Endothelial cell of umbilical vein (primary cell): ENCODE measurements around the gene POLR2C. TPM values are rescaled to one million over a fixed set of nuclear protein-coding genes. Genes with fewer than 3 reads are reported as not detected.

Experiments
- BruUV-seq: library from RNA; stranded (reverse); fragments of 400-500 nt; replicated peaks from 2 replicates; lab custom pipeline; 2021; lab: Mats Ljungman, UMichigan
- CTCF ChIA-PET: fragments of 300-600, 350-600 bp; sonication (Branson Sonifier 250); formaldehyde crosslinking; loops from one replicate; lab custom pipeline; 2021; ENCODE audit warnings: antibody characterized with exemption, inconsistent platforms; lab: Charles Lee
- POLR2A ChIA-PET: fragments of 300-600, 350-600 bp; sonication (Branson Sonifier 250); formaldehyde crosslinking; loops from one replicate; lab custom pipeline; 2021; ENCODE audit warnings: antibody characterized with exemption, inconsistent platforms; lab: Charles Lee
- DNase-seq: peaks from one replicate; pipeline ENCODE4 v3.0.0-alpha.2; 2011; ENCODE audit warnings: low read depth, low spot score
- FAIRE-seq: peaks from 2 replicates; lab custom pipeline; 2011; peaks lifted over from hg19 to GRCh38; lab: Jason Lieb, UNC
- H2AFZ ChIP-seq: 2 replicates; pipeline ENCODE4 v1.6.0; 2012; ENCODE audit warnings: low read depth, low read length, control low read depth, inconsistent platforms
- H3K27ac ChIP-seq: 2 replicates; pipeline ENCODE4 v1.5.1; 2011; ENCODE audit warnings: low read depth, mild to moderate bottlenecking, control low read depth, low read length, moderate library complexity; ENCODE audit not compliant: insufficient read depth
- H3K27me3 ChIP-seq, 2 experiments: 2 replicates each; pipeline versions ENCODE4 v1.6.0 to v1.6.1; 2011; ENCODE audit warnings: low read length in 2 of 2, mixed read lengths in 1 of 2; ENCODE audit not compliant: control insufficient read depth in 2 of 2, insufficient read depth in 2 of 2
- H3K36me3 ChIP-seq, 2 experiments: 2 replicates in 1 of 2; 3 replicates in 1 of 2; pipeline ENCODE4 v1.5.1; 2011; ENCODE audit warnings: low read length in 2 of 2, mild to moderate bottlenecking in 1 of 2, moderate library complexity in 1 of 2; ENCODE audit not compliant: control insufficient read depth in 2 of 2, insufficient read depth in 2 of 2; ENCODE audit errors: extremely low read depth in 1 of 2
- H3K4me1 ChIP-seq: 3 replicates; pipeline ENCODE4 v1.5.1; 2011; ENCODE audit warnings: mild to moderate bottlenecking, low read length; ENCODE audit not compliant: control insufficient read depth, insufficient read depth; ENCODE audit errors: extremely low read depth
- H3K4me2 ChIP-seq: 2 replicates; pipeline ENCODE4 v1.6.1; 2011; ENCODE audit warnings: low read length, control low read depth, mixed read lengths; ENCODE audit not compliant: insufficient read depth
- H3K4me3 ChIP-seq, 3 experiments: fragments of 200-600 bp in 1 of 3; sonication (generic), shearing (Covaris generic) in 1 of 3; replicated peaks in 1 of 3; 2 replicates each; pipeline ENCODE4 v1.5.1; 2011 to 2016; ENCODE audit warnings: control low read depth in 3 of 3, low read length in 3 of 3, mild to moderate bottlenecking in 2 of 3, inconsistent platforms in 1 of 3, low read depth in 1 of 3, moderate library complexity in 1 of 3; ENCODE audit not compliant: insufficient read depth in 1 of 3
- H3K79me2 ChIP-seq: 2 replicates; pipeline ENCODE4 v1.6.0; 2012; ENCODE audit warnings: low read length, inconsistent platforms; ENCODE audit not compliant: control insufficient read depth, insufficient read depth
- H3K9ac ChIP-seq: replicated peaks from 2 replicates; pipeline ENCODE3; 2011; ENCODE audit warnings: low read length, control low read depth; ENCODE audit not compliant: insufficient read depth; ENCODE audit errors: extremely low read depth
- H3K9me1 ChIP-seq: replicated peaks from 3 replicates; pipeline ENCODE4 v1.6.0; 2011; ENCODE audit warnings: mild to moderate bottlenecking, low read length; ENCODE audit not compliant: control insufficient read depth, insufficient read depth; ENCODE audit errors: extremely low read depth
- H3K9me3 ChIP-seq: replicated peaks from 2 replicates; pipeline ENCODE4 v1.5.1; 2012; ENCODE audit warnings: low read length, inconsistent platforms; ENCODE audit not compliant: control insufficient read depth, insufficient read depth
- H4K20me1 ChIP-seq: replicated peaks from 2 replicates; pipeline ENCODE3; 2011; ENCODE audit warnings: mild to moderate bottlenecking, low read length; ENCODE audit not compliant: control insufficient read depth, insufficient read depth; ENCODE audit errors: extremely low read depth
- CTCF ChIP-seq, 2 donors: IDR thresholded peaks; 1 replicate in 1 of 2; 2 replicates in 1 of 2; pipeline ENCODE4 v1.5.1; 2011; ENCODE audit warnings: low read length in 2 of 2, mild to moderate bottlenecking in 2 of 2, moderate library complexity in 2 of 2, control low read depth in 1 of 2, inconsistent platforms in 1 of 2, low read depth in 1 of 2; ENCODE audit not compliant: insufficient read depth in 1 of 2; ENCODE audit errors: extremely low read depth in 1 of 2
- EZH2 ChIP-seq: IDR thresholded peaks from 2 replicates; pipeline ENCODE4 v1.6.1; 2012; ENCODE audit warnings: borderline replicate concordance, low read depth, mild to moderate bottlenecking, moderate library complexity, low read length, inconsistent platforms; ENCODE audit not compliant: severe bottlenecking
- FOS ChIP-seq: IDR thresholded peaks from 2 replicates; pipeline ENCODE4 v1.6.1; 2011; ENCODE audit warnings: mild to moderate bottlenecking, low read length, moderate library complexity, borderline replicate concordance; ENCODE audit not compliant: insufficient read depth
- GATA2 ChIP-seq: IDR thresholded peaks from 2 replicates; pipeline ENCODE4 v1.7.0; 2011; ENCODE audit warnings: low read depth, mild to moderate bottlenecking, moderate library complexity, mixed read lengths, low read length; ENCODE audit not compliant: insufficient read length, insufficient read depth
- JUN ChIP-seq: IDR thresholded peaks from 2 replicates; pipeline ENCODE4 v1.6.1; 2011; ENCODE audit warnings: borderline replicate concordance, low read depth; ENCODE audit not compliant: insufficient read length, insufficient read depth
- MYC ChIP-seq: IDR thresholded peaks from one replicate; pipeline ENCODE4 v1.6.1; 2011; ENCODE audit warnings: mild to moderate bottlenecking, low read depth, low read length
- POLR2A ChIP-seq: IDR thresholded peaks from 2 replicates; pipeline ENCODE4 v1.6.1; 2012; ENCODE audit warnings: low read depth, mild to moderate bottlenecking, control low read depth, low read length
- POLR2AphosphoS5 ChIP-seq: IDR thresholded peaks from 2 replicates; pipeline ENCODE4 v1.6.1; 2012; ENCODE audit warnings: low read depth, mild to moderate bottlenecking, control low read depth, low read length, moderate library complexity; ENCODE audit not compliant: insufficient read depth
- dilution Hi-C: fragments of 300-500 bp; cut with MboI; formaldehyde crosslinking; loops from one replicate; pipeline ENCODE4 v1.15.0; 2019; ENCODE audit warnings: low sequenced_read_pairs; ENCODE audit not compliant: extremely low pct_ligation_motif_present
- intact Hi-C: fragments of 100-400 bp; cut with micrococcal nuclease; formaldehyde crosslinking; loops from one replicate; pipeline ENCODE4 v1.10.0; 2022
- polyA plus RNA-seq, 4 experiments: library from polyadenylated mRNA; depleted of rRNA in 3 of 4; stranded (reverse) in 3 of 4; unstranded in 1 of 4; fragments of >200 nt; gene quantifications; 2 replicates each; pipeline versions ENCODE4 v1.2.1 to v1.2.3, GENCODE V29; 2011 to 2012; ENCODE audit warnings: missing spikeins in 1 of 4
- total RNA-seq: library from RNA; stranded (reverse); gene quantifications from 2 replicates; pipeline ENCODE4 v1.2.3, GENCODE V29; 2021
- TF ChIP-seq, protein P1 (sequence below): IDR thresholded peaks from 2 replicates; pipeline ENCODE4 v1.6.1; 2011; ENCODE audit not compliant: insufficient read depth, insufficient read length

The POLR2C gene
- total and polyA plus RNA-seq, 2 donors (not counting 3 experiments of a cell fraction or from before 2014, with no cell fraction given) = 65.2 to 129 TPM

- CTCF ChIA-PET = interaction anchor here (0.9 to 1.6 kb wide), 3 partner anchors 11 to 134 kb away, joined by 3 to 5 read pairs (median 5); no protein-coding TSS in a partner anchor
- peaks cover 22 to 39% of the 10 kb centered on the region in 2 experiments for H3K36me3 ChIP-seq
- H3K4me3 ChIP-seq = no peak overlapping the region
- no peaks in the 10 kb centered on the region for H3K27me3 ChIP-seq
- H2AFZ ChIP-seq = no peak overlapping the region
- POLR2A ChIA-PET = no interaction called here
- no TSS peak for BruUV-seq
- dilution Hi-C loops (no loop called here), intact Hi-C loops (no loop called here)
- DNase-seq (no peak), FAIRE-seq (no peak)
- no peaks in the 10 kb centered on the region for H3K9me3 ChIP-seq
- H3K27ac ChIP-seq = no peak overlapping the region
- no peak overlapping the region for H3K9ac ChIP-seq
- no peaks in the 10 kb centered on the region for H3K4me1 ChIP-seq
- TF ChIP-seq, protein P1, sequence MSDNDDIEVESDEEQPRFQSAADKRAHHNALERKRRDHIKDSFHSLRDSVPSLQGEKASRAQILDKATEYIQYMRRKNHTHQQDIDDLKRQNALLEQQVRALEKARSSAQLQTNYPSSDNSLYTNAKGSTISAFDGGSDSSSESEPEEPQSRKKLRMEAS = no peak
- TF ChIP-seq POLR2AphosphoS5 = no peak
- TF ChIP-seq CTCF (IDR thresholded peaks at IDR 0.05; ENCODE audit: extremely low read depth in 1 of 2, insufficient read depth in 1 of 2, low read depth in 1 of 2, low read length in 2 of 2) = no peak
- no peak for TF ChIP-seq POLR2A
- TF ChIP-seq MYC = no peak
- no peak for TF ChIP-seq EZH2
- no peak for TF ChIP-seq GATA2
- no peak for TF ChIP-seq FOS
- no peak for TF ChIP-seq JUN
- no peaks in the 10 kb centered on the region for H4K20me1 ChIP-seq
- H3K79me2 ChIP-seq = no peaks in the 10 kb centered on the region
- no peak overlapping the region for H3K4me2 ChIP-seq
- H3K9me1 ChIP-seq = no peaks in the 10 kb centered on the region
Observed at GRCh38 chr16:57434003-57434402, 28.5 kb upstream of the POLR2C start.
